Bronchial epithelial cell (primary cell): Measurements from ENCODE around the gene IRAK1. TPM values are rescaled to one million over a fixed set of nuclear protein-coding genes. Genes with fewer than 3 reads are reported as not detected.

Source experiments
- DNase-seq: peaks from one replicate; pipeline ENCODE4 v3.0.0-alpha.2; 2010; ENCODE audit warnings: low read depth
- FAIRE-seq: peaks from 2 replicates; lab custom pipeline; 2011; peaks lifted over from hg19 to GRCh38; lab: Jason Lieb, UNC
- H3K27me3 ChIP-seq: 2 replicates; pipeline ENCODE4 v1.5.1; 2011; ENCODE audit warnings: low read length; ENCODE audit not compliant: control insufficient read depth, insufficient read depth
- H3K36me3 ChIP-seq: 2 replicates; pipeline ENCODE4 v1.5.1; 2011; ENCODE audit warnings: low read length; ENCODE audit not compliant: control insufficient read depth, insufficient read depth
- H3K4me3 ChIP-seq: 2 replicates; pipeline ENCODE4 v1.5.1; 2011; ENCODE audit warnings: mild to moderate bottlenecking, low read depth, low read length, control low read depth
- total RNA-seq: library from RNA; depleted of rRNA; stranded (reverse); fragments of >200 nt; gene quantifications from 2 replicates; pipeline ENCODE4 v1.2.1, GENCODE V29; 2014
- TF ChIP-seq, protein P1 (sequence below): IDR thresholded peaks from 2 replicates; pipeline ENCODE4 v1.5.1; 2011; ENCODE audit warnings: mild to moderate bottlenecking, moderate library complexity, low read length, control low read depth, inconsistent platforms; ENCODE audit not compliant: insufficient read depth, severe bottlenecking

The IRAK1 gene
- total RNA-seq, 1 donor from 2014 or later: 114 TPM

DNA sequence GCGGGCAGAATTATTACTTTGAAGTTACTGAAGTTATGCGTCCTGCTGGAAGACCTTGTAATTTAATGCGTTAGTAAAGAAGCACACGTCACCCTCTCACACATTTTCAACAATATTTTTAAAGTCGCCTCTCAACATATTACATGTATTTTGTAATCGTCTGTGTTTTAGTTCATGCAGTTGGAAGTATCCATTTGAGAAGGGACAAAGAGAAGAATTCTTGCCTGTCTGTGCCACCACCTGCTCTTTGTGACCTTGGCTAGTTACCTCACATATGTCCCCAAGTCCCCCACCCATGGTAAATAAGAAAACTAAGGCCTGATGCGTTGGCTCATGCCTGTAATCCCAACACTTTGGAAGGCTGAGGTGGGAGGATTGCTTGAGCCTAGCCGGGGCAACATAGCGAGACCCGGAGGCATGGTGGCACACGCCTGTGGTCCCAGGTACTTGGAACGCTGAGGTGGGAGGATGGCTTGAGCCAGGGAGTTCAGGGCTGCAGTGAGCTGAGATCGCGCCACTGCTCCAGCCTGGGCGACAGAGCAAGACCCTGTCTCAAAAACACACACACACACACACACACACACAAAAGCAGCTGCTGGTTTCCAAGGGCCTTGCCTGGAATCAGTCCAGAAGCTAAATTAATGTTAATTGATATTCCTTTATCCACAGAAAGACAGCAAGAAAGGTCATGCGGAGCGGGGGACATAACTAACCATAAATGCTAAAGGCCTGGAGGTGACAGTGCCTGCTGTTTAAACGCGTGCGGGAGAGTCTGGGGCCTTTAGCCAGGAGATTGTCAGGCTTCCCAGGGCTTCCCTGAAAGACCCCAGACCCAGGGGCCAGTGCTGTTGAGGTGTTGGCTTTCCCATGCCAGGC lies 46.3 kb downstream of the IRAK1 start:
- Histone ChIP-seq H3K4me3 (peak overlapping the region; percentile 80), H3K36me3 (no peaks in the 10 kb centered on the region), H3K27me3 (no peaks in the 10 kb centered on the region)
- DNase-seq (peak; percentile 22), FAIRE-seq (no peak)
- TF ChIP-seq, protein P1, sequence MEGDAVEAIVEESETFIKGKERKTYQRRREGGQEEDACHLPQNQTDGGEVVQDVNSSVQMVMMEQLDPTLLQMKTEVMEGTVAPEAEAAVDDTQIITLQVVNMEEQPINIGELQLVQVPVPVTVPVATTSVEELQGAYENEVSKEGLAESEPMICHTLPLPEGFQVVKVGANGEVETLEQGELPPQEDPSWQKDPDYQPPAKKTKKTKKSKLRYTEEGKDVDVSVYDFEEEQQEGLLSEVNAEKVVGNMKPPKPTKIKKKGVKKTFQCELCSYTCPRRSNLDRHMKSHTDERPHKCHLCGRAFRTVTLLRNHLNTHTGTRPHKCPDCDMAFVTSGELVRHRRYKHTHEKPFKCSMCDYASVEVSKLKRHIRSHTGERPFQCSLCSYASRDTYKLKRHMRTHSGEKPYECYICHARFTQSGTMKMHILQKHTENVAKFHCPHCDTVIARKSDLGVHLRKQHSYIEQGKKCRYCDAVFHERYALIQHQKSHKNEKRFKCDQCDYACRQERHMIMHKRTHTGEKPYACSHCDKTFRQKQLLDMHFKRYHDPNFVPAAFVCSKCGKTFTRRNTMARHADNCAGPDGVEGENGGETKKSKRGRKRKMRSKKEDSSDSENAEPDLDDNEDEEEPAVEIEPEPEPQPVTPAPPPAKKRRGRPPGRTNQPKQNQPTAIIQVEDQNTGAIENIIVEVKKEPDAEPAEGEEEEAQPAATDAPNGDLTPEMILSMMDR: no peak

DNA sequence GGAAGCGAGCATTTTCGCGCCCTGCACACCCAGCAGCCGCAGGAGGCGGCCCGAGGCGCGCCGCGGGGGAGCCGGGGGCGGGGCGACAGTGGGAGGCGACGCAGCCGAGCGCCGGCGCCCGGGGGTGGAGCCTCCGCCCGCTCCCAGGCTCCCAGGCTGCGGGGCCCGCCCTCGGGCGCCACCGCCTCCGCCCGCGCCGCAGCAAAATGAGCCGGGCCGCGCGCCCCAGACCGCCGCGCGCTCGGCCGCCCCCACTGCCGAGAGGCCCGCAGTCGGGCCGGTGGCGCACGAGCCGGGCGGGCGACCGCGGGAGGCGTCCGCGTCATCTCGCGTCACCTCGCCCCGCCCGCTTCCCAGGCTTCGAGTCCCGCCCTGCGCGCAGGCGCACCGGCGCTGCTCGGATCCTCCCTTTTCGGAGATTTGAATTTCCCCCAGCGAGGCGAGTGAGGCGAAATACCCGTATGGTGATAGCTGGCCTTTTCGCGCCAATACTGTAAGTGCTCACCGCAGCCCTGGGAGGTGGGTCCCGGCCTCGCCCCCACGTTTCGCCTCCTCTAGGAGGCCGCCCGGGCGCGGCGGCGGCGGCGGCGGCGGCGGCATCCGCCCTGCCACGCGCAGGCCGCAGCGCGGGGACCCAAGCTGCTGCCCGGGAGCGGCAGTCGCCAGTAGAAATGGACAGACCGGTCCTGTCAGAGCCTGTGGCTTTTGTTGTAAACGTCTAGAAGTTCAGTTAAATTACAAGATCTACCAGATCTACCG lies 47.2 kb downstream of the IRAK1 start, which contains the start of gene TMEM187:
Gene TMEM187 (plus strand): TSS at position 387 of the 759 bp plus-strand sequence. CDS start 9,309 bp downstream, outside the sequence.
- DNase-seq (peak; percentile 59), FAIRE-seq (no peak)
- TF ChIP-seq, protein P1: no peak
- H3K4me3 ChIP-seq: peak within 1 kb of the TSS; percentile 80
- no peaks in the 10 kb centered on the region for H3K27me3 ChIP-seq
- no peaks in the 10 kb centered on the region for H3K36me3 ChIP-seq

DNA sequence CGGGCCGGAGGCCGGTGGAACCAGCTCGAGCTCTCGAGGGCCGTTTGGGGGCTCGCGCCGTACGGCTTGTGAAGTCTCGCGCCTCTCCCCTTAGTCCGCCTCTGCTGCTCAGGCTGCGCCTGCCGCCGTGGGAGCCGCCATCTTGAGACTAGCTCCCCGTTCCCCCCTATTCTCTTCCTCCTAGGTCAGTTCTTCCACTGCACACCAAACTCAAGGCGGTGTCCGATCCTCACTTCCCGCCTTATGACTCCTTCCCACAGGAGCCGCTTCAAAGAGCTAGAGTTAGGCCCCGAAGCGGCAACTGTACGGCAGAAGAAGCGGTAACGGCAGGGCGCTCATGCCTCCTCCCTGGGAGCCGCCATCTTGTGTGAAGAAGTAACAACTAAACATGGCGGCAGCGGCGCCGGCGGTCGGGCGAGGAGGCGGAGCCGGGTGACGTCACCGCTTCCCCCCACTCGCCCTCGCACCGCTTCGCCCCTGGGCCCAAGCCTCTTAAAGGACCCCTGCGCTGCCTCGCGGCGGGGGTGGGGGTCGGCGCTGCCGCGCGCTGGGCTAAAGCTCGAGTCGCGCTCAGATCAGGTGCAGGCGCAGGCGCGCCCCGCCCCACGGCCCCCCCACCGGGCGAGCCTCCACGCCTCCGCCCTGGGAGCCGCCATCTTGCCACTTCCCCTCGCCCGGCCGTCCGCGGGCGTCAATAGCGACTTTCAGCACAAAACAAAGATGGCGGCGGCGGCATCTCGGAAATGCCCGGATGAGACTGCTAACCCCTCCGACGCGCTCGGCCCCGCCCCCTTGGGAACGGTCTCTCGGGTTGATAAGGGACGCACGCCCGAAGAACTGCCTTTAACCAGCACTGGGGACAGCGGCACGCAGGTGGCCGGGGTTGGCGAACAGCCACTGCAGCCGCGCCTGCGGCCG lies 48.0 kb downstream of the IRAK1 start, which contains the start of gene HCFC1:
Gene HCFC1 (minus strand): TSS at position 369 of the 918 bp plus-strand sequence. CDS start 978 bp downstream, outside the sequence.
- Histone ChIP-seq H3K27me3 (no peaks in the 10 kb centered on the region), H3K4me3 (peak within 1 kb of the TSS; percentile 80), H3K36me3 (peaks cover 2% of the 10 kb centered on the region)
- TF ChIP-seq, protein P1: no peak
- peak; percentile 57 for DNase-seq
- no peak for FAIRE-seq

DNA sequence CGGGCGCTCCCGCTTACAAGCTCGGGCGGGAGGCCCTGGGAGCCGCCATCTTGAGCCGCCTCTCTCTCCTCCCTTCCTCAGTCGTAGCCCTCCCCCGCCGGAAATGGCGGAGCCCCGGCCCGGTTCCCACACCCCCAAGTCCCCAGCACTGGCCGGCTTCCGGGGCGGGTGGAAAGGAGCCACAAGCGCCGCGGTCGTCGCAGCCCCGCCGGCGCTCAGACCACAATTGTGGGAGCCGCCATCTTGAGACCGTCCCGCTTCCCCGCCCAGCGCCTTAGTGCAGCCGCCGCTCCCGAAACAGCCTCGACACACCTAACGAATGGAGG lies 48.6 kb downstream of the IRAK1 start:
- peak; percentile 64 for DNase-seq
- Histone ChIP-seq H3K27me3 (no peaks in the 10 kb centered on the region), H3K36me3 (peaks cover 2% of the 10 kb centered on the region), H3K4me3 (peak overlapping the region; percentile 80)
- TF ChIP-seq, protein P1: no peak
- FAIRE-seq: no peak
